ENCODE measurements around the gene RBBP6.

Gene RBBP6

DNA sequence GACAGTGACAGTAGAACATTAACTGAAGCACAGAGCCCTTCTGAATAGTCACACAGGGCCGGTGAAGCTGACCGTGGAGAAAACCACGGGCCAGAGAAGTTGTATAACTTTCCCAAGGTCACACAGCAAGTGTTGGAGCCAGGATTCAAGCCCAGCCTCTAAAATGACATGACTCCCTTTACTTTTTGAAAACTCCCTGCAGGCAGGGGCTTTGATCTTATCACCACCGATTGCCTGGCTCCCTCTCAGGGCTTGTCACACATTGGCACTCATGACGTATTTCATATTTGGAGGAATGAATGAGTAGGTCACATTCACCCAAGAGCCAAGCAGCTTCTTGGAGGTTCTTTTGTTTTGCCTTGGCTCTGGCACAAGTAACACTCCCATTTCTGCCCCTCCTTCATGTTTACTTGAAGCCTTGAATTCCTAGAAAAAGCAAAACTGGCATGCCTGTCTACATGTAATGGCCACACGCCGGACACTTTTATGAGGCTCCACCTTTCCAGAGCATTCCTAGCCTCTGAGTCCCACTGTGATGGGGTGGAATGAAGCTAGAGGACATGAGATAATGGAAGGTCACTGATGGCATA lies 13.3 kb upstream of the RBBP6 start:
- DNase-seq: no peak

DNA sequence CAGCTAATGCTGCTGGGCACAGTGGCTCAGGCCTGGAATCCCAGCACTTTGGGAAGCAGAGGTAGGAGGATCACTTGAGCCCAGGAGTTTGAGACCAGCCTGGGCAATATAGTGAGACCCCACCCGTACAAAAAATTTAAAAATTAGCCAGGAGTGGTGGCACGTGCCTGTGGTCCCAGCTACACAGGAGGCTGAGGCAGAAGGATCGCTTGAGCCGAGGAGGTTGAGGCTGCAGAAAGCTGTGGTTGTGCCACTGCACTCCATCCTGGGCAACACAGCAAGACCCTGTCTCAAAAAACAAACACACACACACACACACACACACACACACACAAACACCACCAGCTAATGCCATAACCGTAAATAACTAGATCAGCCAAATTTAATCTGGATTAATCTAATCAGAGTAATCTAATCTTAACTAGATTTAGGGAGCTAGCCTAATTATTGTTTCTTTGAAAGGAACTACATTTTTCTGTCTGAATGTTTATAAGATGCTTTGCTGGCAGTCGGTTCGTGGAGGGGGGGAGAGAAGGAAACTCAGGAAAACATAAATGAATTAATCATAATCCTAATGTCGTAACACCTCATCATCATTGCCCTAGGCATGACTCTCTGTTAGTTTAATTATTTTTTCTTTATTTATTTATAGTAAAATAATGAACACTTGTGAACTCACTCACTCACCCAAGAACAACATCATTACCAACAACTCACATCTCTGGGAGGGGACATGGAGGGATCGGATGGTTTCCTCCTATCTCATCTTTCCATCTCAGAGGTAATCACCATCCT lies 12.5 kb upstream of the RBBP6 start:
- DNase-seq: no peak

GRCh38 chr16:24531166-24531565 lies 8.2 kb upstream of the RBBP6 start:
- DNase-seq: no peak

GRCh38 chr16:24534620-24535019 lies 4.7 kb upstream of the RBBP6 start:
- DNase-seq: no peak

DNA sequence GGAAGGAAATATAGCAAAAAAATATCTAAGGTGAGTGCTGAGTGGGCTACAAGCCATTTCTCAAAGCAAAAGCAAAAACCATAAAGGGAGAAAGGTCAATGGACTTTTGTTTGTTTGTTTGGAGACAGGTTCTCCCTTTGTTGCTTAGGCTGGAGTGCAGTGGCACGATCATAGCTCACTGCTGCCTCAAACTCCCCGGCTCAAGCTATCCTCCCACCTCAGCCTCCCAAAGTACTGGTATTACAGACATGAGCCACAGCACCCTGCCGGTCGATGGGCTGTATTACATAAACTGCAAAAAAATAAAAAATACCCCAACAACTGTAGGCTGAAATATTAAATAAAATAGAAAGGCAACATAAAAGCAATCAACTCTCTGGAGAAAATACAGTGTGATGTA lies 3.5 kb upstream of the RBBP6 start:
- DNase-seq: no peak

DNA sequence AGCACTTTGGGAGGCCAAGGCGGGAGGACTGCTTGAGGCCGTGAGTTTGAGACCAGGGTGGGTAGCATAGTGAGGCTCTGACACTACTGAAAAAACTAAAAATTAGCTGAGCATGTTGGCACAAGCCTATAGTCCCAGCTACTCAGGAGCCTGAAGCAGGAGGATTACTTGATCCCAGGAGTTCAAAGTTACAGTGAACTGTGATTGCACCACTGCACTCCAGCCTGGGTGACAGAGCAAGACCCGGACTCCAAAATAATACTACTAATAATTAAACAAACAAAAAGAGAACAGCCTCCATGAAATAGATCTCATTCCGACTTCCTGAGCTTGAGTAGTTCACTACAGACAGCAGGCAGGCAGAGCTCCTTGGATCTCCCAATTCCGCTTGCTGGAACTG lies 2.7 kb upstream of the RBBP6 start:
- DNase-seq: no peak

- no peak for DNase-seq
These were observed 1.7 kb upstream of the RBBP6 start for GRCh38 chr16:24537474-24538337.

DNA sequence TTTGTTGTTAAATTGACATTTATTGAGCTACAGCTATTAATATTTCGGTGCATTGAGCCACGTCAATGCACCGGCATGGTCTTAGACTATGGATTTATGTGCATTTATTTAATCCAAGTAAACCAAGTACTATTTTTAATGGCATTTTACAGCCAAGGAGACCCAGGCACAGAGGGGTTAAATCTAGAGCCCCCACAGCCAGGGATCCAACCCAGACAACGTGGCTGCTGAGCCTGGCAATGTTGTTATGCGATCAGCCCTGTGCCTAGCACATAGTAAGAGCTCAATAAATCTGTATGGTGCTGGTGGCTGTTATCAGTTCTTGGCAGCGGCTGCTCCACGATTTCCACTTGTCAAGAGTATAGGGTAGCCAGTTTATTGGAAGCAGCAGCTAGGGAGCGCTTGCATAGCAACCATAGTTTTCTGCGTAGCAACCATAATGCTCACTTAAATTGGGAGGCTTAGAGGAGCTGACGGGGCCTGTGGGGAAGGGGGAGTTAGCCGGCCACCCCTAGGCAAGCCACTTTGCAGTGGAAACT lies 541 bp upstream of the RBBP6 start:
- DNase-seq: no peak

GRCh38 chr16:24539850-24540601 lies 660 bp downstream of the RBBP6 start:
- peak; percentile 75 for DNase-seq

- no peak for DNase-seq
These were observed 1.3 kb downstream of the RBBP6 start for GRCh38 chr16:24540602-24541210.

DNA sequence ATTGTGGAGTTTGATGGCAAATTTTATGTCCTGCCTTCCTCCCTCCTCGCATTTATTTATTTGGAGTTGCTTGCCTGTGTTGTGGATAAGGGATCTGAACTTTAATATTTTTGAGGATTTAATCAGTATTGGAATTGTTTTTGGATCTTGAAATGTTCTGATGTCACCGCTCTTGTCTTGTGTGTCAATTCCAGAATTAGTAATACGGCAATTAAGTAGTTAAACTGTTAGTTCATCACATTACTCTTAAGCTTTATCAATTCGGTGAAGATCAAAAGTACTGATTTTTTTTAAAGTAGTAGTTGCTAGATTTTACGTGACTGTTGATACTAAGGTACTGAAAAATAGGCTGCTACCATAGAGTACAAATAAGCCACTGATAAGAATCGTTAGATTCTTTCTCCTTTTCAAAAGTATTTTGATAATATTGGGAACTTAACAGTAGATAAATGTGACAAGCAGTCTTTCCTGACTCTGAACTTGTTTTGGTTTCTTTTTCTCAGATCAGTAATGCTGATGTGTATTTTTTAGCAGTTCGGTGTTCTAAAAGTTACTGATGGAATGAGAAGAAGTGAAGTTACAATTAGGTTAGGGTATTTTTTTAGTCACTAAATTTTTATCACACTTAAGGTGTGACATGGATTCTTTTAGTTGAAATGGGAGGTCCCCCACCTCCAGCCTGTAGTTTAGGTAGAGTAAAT lies 2.0 kb downstream of the RBBP6 start:
- DNase-seq: no peak

GRCh38 chr16:24543949-24544348 lies 4.6 kb downstream of the RBBP6 start:
- no peak for DNase-seq

GRCh38 chr16:24544640-24545039 lies 5.3 kb downstream of the RBBP6 start:
- no peak for DNase-seq

DNA sequence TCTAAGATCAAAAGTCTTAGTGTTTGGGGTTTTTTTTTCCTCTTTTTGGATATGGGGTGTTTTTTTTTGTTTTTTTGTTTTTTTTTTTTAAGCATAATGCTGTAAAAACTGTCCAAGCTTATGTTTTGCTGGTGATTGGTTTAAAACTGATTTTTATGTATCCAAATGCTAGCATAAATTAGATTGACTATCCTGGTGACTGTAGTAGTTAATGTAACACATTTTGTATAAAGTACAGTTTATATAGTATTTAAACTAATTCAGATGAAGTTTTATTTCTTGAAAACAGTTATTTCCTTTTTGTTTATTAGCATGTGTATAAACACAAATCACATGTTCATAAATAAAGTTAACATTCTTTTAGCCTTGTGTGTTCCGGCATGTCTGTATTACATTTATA lies 10.9 kb downstream of the RBBP6 start:
- no peak for DNase-seq

DNA sequence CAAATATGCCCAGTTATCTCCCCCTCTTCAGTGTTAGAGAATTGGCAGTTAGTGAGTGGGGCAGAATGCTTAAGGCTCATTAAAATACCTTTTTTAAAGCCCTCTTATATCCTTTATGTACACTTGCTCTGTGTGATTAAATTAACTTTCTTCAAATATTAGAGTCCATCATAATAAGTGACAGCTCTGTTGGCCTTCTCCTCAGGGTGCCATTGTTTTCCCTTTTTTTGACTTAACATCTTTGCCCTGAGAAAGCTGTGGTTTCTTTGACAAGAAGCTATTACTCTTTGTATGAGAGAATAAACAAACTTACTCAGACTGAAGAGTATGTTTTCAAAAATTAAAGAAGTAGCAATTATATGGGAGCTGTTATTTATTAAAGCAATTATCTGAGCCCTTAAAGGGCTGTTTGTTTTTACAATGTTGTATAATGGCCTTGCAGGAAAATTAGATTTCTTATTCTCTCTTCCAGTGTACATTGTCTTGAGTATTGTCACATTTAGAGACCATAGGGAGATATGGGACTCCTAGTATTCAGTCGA lies 13.4 kb downstream of the RBBP6 start:
- no peak for DNase-seq

- DNase-seq: no peak
These were observed 14.6 kb downstream of the RBBP6 start for GRCh38 chr16:24553983-24554382.

DNA sequence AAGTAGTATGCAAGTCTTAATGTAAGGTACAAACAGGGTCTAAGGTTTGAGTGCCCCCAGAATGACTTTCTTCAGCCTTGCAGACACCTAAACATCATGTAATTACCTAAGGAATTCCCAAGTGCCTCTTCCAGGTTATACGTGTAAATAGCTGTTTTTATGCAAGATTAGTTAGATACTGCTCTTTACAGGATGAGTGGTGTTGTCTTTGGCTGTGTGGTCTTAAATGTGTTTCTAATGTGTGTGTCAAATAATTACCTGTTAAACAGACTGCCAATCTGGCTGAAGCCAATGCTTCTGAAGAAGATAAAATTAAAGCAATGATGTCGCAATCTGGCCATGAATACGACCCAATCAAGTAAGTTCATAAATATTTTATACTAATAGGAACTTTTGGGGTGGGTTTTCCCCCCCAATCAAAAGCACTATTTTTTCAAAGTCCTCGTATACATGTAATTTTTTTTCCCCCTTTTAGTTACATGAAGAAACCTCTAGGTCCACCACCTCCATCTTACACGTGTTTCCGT lies 16.0 kb downstream of the RBBP6 start:
- no peak for DNase-seq

- no peak for DNase-seq
These were observed 23.4 kb downstream of the RBBP6 start for GRCh38 chr16:24562811-24563210.

- no peak for DNase-seq
These were observed 29.0 kb downstream of the RBBP6 start for GRCh38 chr16:24568392-24568791.

DNA sequence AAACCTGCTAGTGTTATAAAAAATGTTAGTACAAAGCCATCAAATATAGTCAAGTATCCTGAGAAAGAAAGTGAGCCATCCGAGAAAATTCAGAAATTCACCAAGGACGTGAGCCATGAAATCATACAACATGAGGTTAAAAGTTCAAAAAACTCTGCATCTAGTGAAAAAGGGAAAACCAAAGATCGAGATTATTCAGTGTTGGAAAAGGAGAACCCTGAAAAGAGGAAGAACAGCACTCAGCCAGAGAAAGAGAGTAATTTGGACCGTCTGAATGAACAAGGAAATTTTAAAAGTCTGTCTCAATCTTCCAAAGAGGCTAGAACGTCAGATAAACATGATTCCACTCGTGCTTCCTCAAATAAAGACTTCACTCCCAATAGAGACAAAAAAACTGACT lies 31.7 kb downstream of the RBBP6 start:
- no peak for DNase-seq

- DNase-seq: no peak
These were observed 32.7 kb downstream of the RBBP6 start for GRCh38 chr16:24572069-24572468.
